Subcutaneous abdominal adipose tissue (tissue), 5 donors: ENCODE data around the gene AGBL1.

Source experiments
- H3K27ac ChIP-seq: one replicate; pipeline ENCODE4 v1.7.0; 2013; ENCODE audit warnings: low read depth, mild to moderate bottlenecking, inconsistent platforms, low read length, moderate library complexity
- H3K27me3 ChIP-seq, 5 donors: one replicate each; pipeline ENCODE4 v1.7.0; 2013; ENCODE audit warnings: low read length in 5 of 5, inconsistent platforms in 1 of 5; ENCODE audit not compliant: control insufficient read depth in 5 of 5, insufficient read depth in 4 of 5
- H3K36me3 ChIP-seq, 5 donors: one replicate each; pipeline ENCODE4 v1.7.0; 2013; ENCODE audit warnings: low read length in 5 of 5; ENCODE audit not compliant: control insufficient read depth in 5 of 5, insufficient read depth in 5 of 5
- H3K4me1 ChIP-seq, 5 donors: one replicate each; pipeline ENCODE4 v1.7.0; 2013; ENCODE audit warnings: low read length in 5 of 5, mild to moderate bottlenecking in 3 of 5, moderate library complexity in 1 of 5; ENCODE audit not compliant: control insufficient read depth in 5 of 5, insufficient read depth in 5 of 5
- H3K4me3 ChIP-seq, 5 donors: one replicate each; pipeline ENCODE4 v1.7.0; 2013; ENCODE audit warnings: low read length in 5 of 5, low read depth in 1 of 5
- H3K9ac ChIP-seq, 5 donors: one replicate each; pipeline ENCODE4 v1.7.0; 2013; ENCODE audit warnings: low read length in 5 of 5, mild to moderate bottlenecking in 4 of 5, moderate library complexity in 3 of 5
- H3K9me3 ChIP-seq, 5 donors: one replicate each; pipeline ENCODE4 v1.7.0; 2013; ENCODE audit warnings: low read length in 5 of 5; ENCODE audit not compliant: control insufficient read depth in 5 of 5
- donor health status: healthy.
- donor health status: healthy.
- donor health status: healthy.
- donor health status: healthy.
- donor health status: healthy.

AGBL1 gene

GRCh38 chr15:86079508-86080266 lies at the start of gene AGBL1:
TSS of gene AGBL1 (plus strand) at chr15:86079871.
- no peaks in the 10 kb centered on the region for H3K4me1 ChIP-seq
- H3K36me3 ChIP-seq, result no peaks in the 10 kb centered on the region
- H3K27ac ChIP-seq, result no peak within 1 kb of the TSS
- no peak within 1 kb of the TSS for H3K4me3 ChIP-seq
- no peak within 1 kb of the TSS for H3K9ac ChIP-seq
- no peaks in the 10 kb centered on the region for H3K9me3 ChIP-seq
- peaks cover 0 to 10% (median 3%) of the 10 kb centered on the region in 5 donors for H3K27me3 ChIP-seq

- Histone ChIP-seq H3K9ac (no peak overlapping the region), H3K27me3 (peaks cover 0 to 2% (median 0%) of the 10 kb centered on the region in 5 donors), H3K36me3 (no peaks in the 10 kb centered on the region), H3K4me3 (no peak overlapping the region), H3K4me1 (no peaks in the 10 kb centered on the region), H3K27ac (no peak overlapping the region), H3K9me3 (no peaks in the 10 kb centered on the region)
These were observed 44.8 kb upstream of the AGBL1 start for GRCh38 chr15:86034904-86035303.

GRCh38 chr15:86036243-86036642 lies 43.4 kb upstream of the AGBL1 start:
- no peaks in the 10 kb centered on the region for H3K4me1 ChIP-seq
- peaks cover 0 to 6% (median 0%) of the 10 kb centered on the region in 5 donors for H3K27me3 ChIP-seq
- no peak overlapping the region for H3K27ac ChIP-seq

GRCh38 chr15:86038491-86038890 lies 41.2 kb upstream of the AGBL1 start:
- no peaks in the 10 kb centered on the region for H3K4me1 ChIP-seq
- no peak overlapping the region for H3K27ac ChIP-seq
- peaks cover 0 to 6% (median 4%) of the 10 kb centered on the region in 5 donors for H3K27me3 ChIP-seq
- H3K9ac ChIP-seq, result no peak overlapping the region
- H3K36me3 ChIP-seq, result no peaks in the 10 kb centered on the region
- H3K9me3 ChIP-seq, result no peaks in the 10 kb centered on the region
- no peak overlapping the region for H3K4me3 ChIP-seq

More at GRCh38 chr15:86036243-86036642, 43.4 kb upstream of the AGBL1 start:
- Histone ChIP-seq H3K9me3 (no peaks in the 10 kb centered on the region), H3K4me3 (no peak overlapping the region), H3K36me3 (no peaks in the 10 kb centered on the region), H3K9ac (no peak overlapping the region)

GRCh38 chr15:86040356-86041033 lies 39.2 kb upstream of the AGBL1 start:
- H3K27ac ChIP-seq, result no peak overlapping the region
- H3K4me1 ChIP-seq, result no peaks in the 10 kb centered on the region
- H3K9ac ChIP-seq, result no peak overlapping the region

GRCh38 chr15:86041399-86041798 lies 38.3 kb upstream of the AGBL1 start:
- Histone ChIP-seq H3K27me3 (peaks cover 0 to 6% (median 4%) of the 10 kb centered on the region in 5 donors), H3K4me3 (no peak overlapping the region), H3K9ac (no peak overlapping the region), H3K36me3 (no peaks in the 10 kb centered on the region), H3K4me1 (no peaks in the 10 kb centered on the region), H3K27ac (no peak overlapping the region), H3K9me3 (no peaks in the 10 kb centered on the region)

More at GRCh38 chr15:86040356-86041033, 39.2 kb upstream of the AGBL1 start:
- Histone ChIP-seq H3K4me3 (no peak overlapping the region), H3K27me3 (peaks cover 0 to 6% (median 4%) of the 10 kb centered on the region in 5 donors), H3K36me3 (no peaks in the 10 kb centered on the region), H3K9me3 (no peaks in the 10 kb centered on the region)

GRCh38 chr15:86042226-86042625 lies 37.4 kb upstream of the AGBL1 start:
- H3K9ac ChIP-seq, result no peak overlapping the region

GRCh38 chr15:86044981-86045380 lies 34.7 kb upstream of the AGBL1 start:
- Histone ChIP-seq H3K36me3 (no peaks in the 10 kb centered on the region), H3K9ac (no peak overlapping the region), H3K9me3 (no peaks in the 10 kb centered on the region), H3K27ac (no peak overlapping the region), H3K4me1 (no peaks in the 10 kb centered on the region), H3K27me3 (peaks cover 0 to 6% (median 4%) of the 10 kb centered on the region in 5 donors), H3K4me3 (no peak overlapping the region)

More at GRCh38 chr15:86042226-86042625, 37.4 kb upstream of the AGBL1 start:
- Histone ChIP-seq H3K4me3 (no peak overlapping the region), H3K36me3 (no peaks in the 10 kb centered on the region), H3K9me3 (no peaks in the 10 kb centered on the region), H3K4me1 (no peaks in the 10 kb centered on the region), H3K27ac (no peak overlapping the region), H3K27me3 (peaks cover 0 to 6% (median 4%) of the 10 kb centered on the region in 5 donors)

GRCh38 chr15:86054338-86054737 lies 25.3 kb upstream of the AGBL1 start:
- Histone ChIP-seq H3K27ac (no peak overlapping the region), H3K27me3 (no peaks in the 10 kb centered on the region), H3K4me1 (no peaks in the 10 kb centered on the region), H3K9me3 (no peaks in the 10 kb centered on the region), H3K9ac (no peak overlapping the region), H3K4me3 (no peak overlapping the region), H3K36me3 (no peaks in the 10 kb centered on the region)

- Histone ChIP-seq H3K36me3 (no peaks in the 10 kb centered on the region), H3K4me3 (no peak overlapping the region), H3K4me1 (no peaks in the 10 kb centered on the region), H3K9me3 (no peaks in the 10 kb centered on the region), H3K27me3 (no peaks in the 10 kb centered on the region), H3K27ac (no peak overlapping the region), H3K9ac (no peak overlapping the region)
These were observed 24.0 kb upstream of the AGBL1 start for GRCh38 chr15:86055688-86056087.
